Trophoblast cell (in vitro differentiated cells and primary cell): ENCODE data around the gene ZNF469. TPM values are rescaled to one million over a fixed set of nuclear protein-coding genes. Genes with fewer than 3 reads are reported as not detected.
A peak's percentile ranks its signal among the peaks of the same experiment; 100 is the strongest.

ENCODE experiments used
- DNase-seq, 2 donors: peaks; one replicate each; pipeline ENCODE4 v3.0.0-alpha.2; 2016
- H2AFZ ChIP-seq: 2 replicates; pipeline ENCODE4 v1.6.1; 2013; ENCODE audit warnings: low read length, moderate library complexity, mild to moderate bottlenecking; ENCODE audit not compliant: insufficient read depth, poor library complexity
- H2AK5ac ChIP-seq: 2 replicates; pipeline ENCODE4 v1.6.1; 2013; ENCODE audit warnings: mild to moderate bottlenecking, low read length
- H2BK120ac ChIP-seq: 2 replicates; pipeline ENCODE4 v1.6.1; 2013; ENCODE audit warnings: low read length, mild to moderate bottlenecking, moderate library complexity; ENCODE audit not compliant: insufficient read depth, poor library complexity
- H2BK12ac ChIP-seq: 2 replicates; pipeline ENCODE4 v1.6.1; 2013; ENCODE audit warnings: mild to moderate bottlenecking, low read length, moderate library complexity
- H2BK5ac ChIP-seq: 2 replicates; pipeline ENCODE4 v1.6.1; 2013; ENCODE audit warnings: low read length, low read depth, moderate library complexity, mild to moderate bottlenecking; ENCODE audit not compliant: poor library complexity
- H3K14ac ChIP-seq: 2 replicates; pipeline ENCODE4 v1.6.1; 2013; ENCODE audit warnings: mild to moderate bottlenecking, low read length
- H3K18ac ChIP-seq: 2 replicates; pipeline ENCODE4 v1.6.1; 2013; ENCODE audit warnings: mild to moderate bottlenecking, low read length
- H3K23ac ChIP-seq: 2 replicates; pipeline ENCODE4 v1.6.1; 2013; ENCODE audit warnings: low read length
- H3K27ac ChIP-seq: 2 replicates; pipeline ENCODE4 v1.5.1; 2013; ENCODE audit warnings: low read depth, mild to moderate bottlenecking, inconsistent platforms, low read length, moderate library complexity
- H3K27me3 ChIP-seq: 2 replicates; pipeline ENCODE4 v1.6.1; 2013; ENCODE audit warnings: inconsistent platforms, mild to moderate bottlenecking, low read length, moderate library complexity; ENCODE audit not compliant: insufficient read depth
- H3K36me3 ChIP-seq, 2 experiments: 1 replicate in 1 of 2; 2 replicates in 1 of 2; pipeline ENCODE4 v1.6.1; 2013; ENCODE audit warnings: low read length in 2 of 2, mild to moderate bottlenecking in 2 of 2, moderate library complexity in 1 of 2; ENCODE audit not compliant: insufficient read depth in 2 of 2, control insufficient read depth in 1 of 2
- H3K4ac ChIP-seq: 2 replicates; pipeline ENCODE4 v1.6.1; 2013; ENCODE audit warnings: low read depth, mild to moderate bottlenecking, low read length, moderate library complexity
- H3K4me1 ChIP-seq, 2 experiments: 1 replicate in 1 of 2; 2 replicates in 1 of 2; pipeline ENCODE4 v1.6.1; 2013; ENCODE audit warnings: low read length in 2 of 2, mild to moderate bottlenecking in 2 of 2, moderate library complexity in 1 of 2; ENCODE audit not compliant: insufficient read depth in 2 of 2, control insufficient read depth in 1 of 2
- H3K4me2 ChIP-seq: 2 replicates; pipeline ENCODE4 v1.6.1; 2013; ENCODE audit warnings: inconsistent platforms, mild to moderate bottlenecking, low read length, moderate library complexity
- H3K4me3 ChIP-seq: 2 replicates; pipeline ENCODE4 v1.5.1; 2013; ENCODE audit warnings: mild to moderate bottlenecking, low read depth, low read length, inconsistent platforms
- H3K79me1 ChIP-seq: one replicate; pipeline ENCODE4 v1.6.1; 2013; ENCODE audit warnings: low read length
- H3K79me2 ChIP-seq: 2 replicates; pipeline ENCODE4 v1.6.1; 2013; ENCODE audit warnings: low read length, mild to moderate bottlenecking; ENCODE audit not compliant: control insufficient read depth, insufficient read depth, poor library complexity
- H3K9ac ChIP-seq: 2 replicates; pipeline ENCODE4 v1.6.1; 2013; ENCODE audit warnings: mild to moderate bottlenecking, low read length
- H3K9me3 ChIP-seq: 2 replicates; pipeline ENCODE4 v1.6.1; 2013; ENCODE audit warnings: low read depth, mild to moderate bottlenecking, control low read depth, inconsistent platforms, low read length; ENCODE audit not compliant: insufficient read depth
- H4K12ac ChIP-seq: 2 replicates; pipeline ENCODE4 v1.6.1; 2013; ENCODE audit warnings: low read depth, mild to moderate bottlenecking, low read length, moderate library complexity
- H4K8ac ChIP-seq: 2 replicates; pipeline ENCODE4 v1.6.1; 2013; ENCODE audit warnings: low read depth, mild to moderate bottlenecking, low read length, moderate library complexity
- H4K91ac ChIP-seq: one replicate; pipeline ENCODE4 v1.6.1; 2013; ENCODE audit warnings: low read depth, mild to moderate bottlenecking, low read length, moderate library complexity
- WGBS: extraction: QIAGEN DNeasy Blood & Tissue Kit; methylation state at CpG from one replicate; pipeline ENCODE4 v1.1.7; 2013; ENCODE audit warnings: missing lambda C conversion rate; ENCODE audit not compliant: insufficient read length, insufficient coverage; ENCODE audit errors: extremely low coverage; 5-methylcytosine and 5-hydroxymethylcytosine counted together
- polyA plus RNA-seq: library from polyadenylated mRNA; stranded (reverse); fragments of 200-250 nt; gene quantifications from 2 replicates; pipeline ENCODE4 v1.2.3, GENCODE V29; 2013

The ZNF469 gene
- polyA plus RNA-seq, result 0.51 and 0.54 TPM in 2 replicates

- no peak within 1 kb of the TSS for H2AFZ ChIP-seq
- H3K27me3 ChIP-seq, result peaks cover 31% of the 10 kb centered on the region
- no peak within 1 kb of the TSS for H3K4ac ChIP-seq
- H2BK120ac ChIP-seq, result no peak within 1 kb of the TSS
- H3K9ac ChIP-seq, result no peak within 1 kb of the TSS
- no peak within 1 kb of the TSS for H3K14ac ChIP-seq
- peak within 1 kb of the TSS; percentile 59 for H3K4me2 ChIP-seq
- H3K4me3 ChIP-seq, result peak within 1 kb of the TSS; percentile 18
- H3K18ac ChIP-seq, result no peak within 1 kb of the TSS
- peaks cover 0 to 2% of the 10 kb centered on the region in 2 experiments for H3K4me1 ChIP-seq
- H3K9me3 ChIP-seq, result peaks cover 29% of the 10 kb centered on the region
- no peaks in the 10 kb centered on the region for H3K36me3 ChIP-seq
- H2BK12ac ChIP-seq, result no peak within 1 kb of the TSS
- no CpG with 5 or more reads among the region's 87 CpGs for WGBS
- H2AK5ac ChIP-seq, result no peak within 1 kb of the TSS
- no peak within 1 kb of the TSS for H3K27ac ChIP-seq
- DNase-seq, result no peak
- no peak within 1 kb of the TSS for H3K23ac ChIP-seq
- no peak within 1 kb of the TSS for H2BK5ac ChIP-seq
- no peak within 1 kb of the TSS for H4K8ac ChIP-seq
- H3K79me1 ChIP-seq, result no peaks in the 10 kb centered on the region
- H4K91ac ChIP-seq, result no peak within 1 kb of the TSS
- no peak within 1 kb of the TSS for H4K12ac ChIP-seq
- H3K79me2 ChIP-seq, result no peaks in the 10 kb centered on the region
Measured at GRCh38 chr16:88382491-88383400, at the start of gene ZNF469. Gene ZNF469, plus strand, starts transcription at chr16:88382959. Its CDS starts 44,512 bp downstream, at chr16:88427471.

- Histone ChIP-seq H3K23ac (no peak overlapping the region), H4K91ac (no peak overlapping the region), H3K4me3 (no peak overlapping the region), H3K18ac (no peak overlapping the region), H3K27me3 (no peaks in the 10 kb centered on the region), H3K27ac (no peak overlapping the region), H3K4me1 (peaks cover 0 to 4% of the 10 kb centered on the region in 2 experiments), H3K79me1 (no peaks in the 10 kb centered on the region), H2AFZ (no peak overlapping the region), H3K4me2 (no peak overlapping the region), H3K36me3 (no peaks in the 10 kb centered on the region), H4K12ac (no peak overlapping the region), H3K9ac (no peak overlapping the region), H3K79me2 (no peaks in the 10 kb centered on the region), H2BK5ac (no peak overlapping the region), H2AK5ac (no peak overlapping the region), H3K4ac (no peak overlapping the region), H2BK120ac (no peak overlapping the region), H4K8ac (no peak overlapping the region), H3K14ac (no peak overlapping the region), H2BK12ac (no peak overlapping the region), H3K9me3 (peaks cover 24% of the 10 kb centered on the region)
- DNase-seq, result no peak
- WGBS, result no CpG with 5 or more reads among the region's 10 CpGs
Measured at GRCh38 chr16:88333848-88334777, 48.6 kb upstream of the ZNF469 start.

GRCh38 chr16:88334778-88335720, 47.7 kb upstream of the ZNF469 start:
- no CpG with 5 or more reads among the region's 29 CpGs for WGBS
- H3K18ac ChIP-seq, result no peak overlapping the region
- H4K8ac ChIP-seq, result no peak overlapping the region
- no peaks in the 10 kb centered on the region for H3K27me3 ChIP-seq
- H2BK12ac ChIP-seq, result no peak overlapping the region
- H3K79me1 ChIP-seq, result no peaks in the 10 kb centered on the region
- H4K91ac ChIP-seq, result no peak overlapping the region
- no peak overlapping the region for H4K12ac ChIP-seq
- no peak overlapping the region for H2BK5ac ChIP-seq
- H3K79me2 ChIP-seq, result no peaks in the 10 kb centered on the region
- H3K36me3 ChIP-seq, result no peaks in the 10 kb centered on the region
- DNase-seq, result no peak
- H3K4ac ChIP-seq, result no peak overlapping the region
- H3K4me1 ChIP-seq, result peaks cover 0 to 4% of the 10 kb centered on the region in 2 experiments
- H2AFZ ChIP-seq, result no peak overlapping the region
- no peak overlapping the region for H3K4me2 ChIP-seq
- no peak overlapping the region for H2AK5ac ChIP-seq
- no peak overlapping the region for H3K4me3 ChIP-seq
- H3K27ac ChIP-seq, result no peak overlapping the region
- H3K9ac ChIP-seq, result no peak overlapping the region
- H3K9me3 ChIP-seq, result peaks cover 24% of the 10 kb centered on the region
- H2BK120ac ChIP-seq, result no peak overlapping the region
- no peak overlapping the region for H3K14ac ChIP-seq
- H3K23ac ChIP-seq, result no peak overlapping the region
